H9 (cell line): ENCODE measurements around the gene SGSM2. TPM values are rescaled to one million over a fixed set of nuclear protein-coding genes. Genes with fewer than 3 reads are reported as not detected.

Source experiments
- DNase-seq: peaks from one replicate; pipeline ENCODE4 v3.0.0-alpha.2; 2017
- H2AFZ ChIP-seq: one replicate; pipeline ENCODE4 v1.6.1; 2013; ENCODE audit warnings: mild to moderate bottlenecking, low read length, control low read depth, moderate library complexity
- H2AK5ac ChIP-seq: 2 replicates; pipeline ENCODE4 v1.6.1; 2013; ENCODE audit warnings: low read length, control low read depth, mixed read lengths; ENCODE audit not compliant: insufficient read length
- H2BK120ac ChIP-seq: one replicate; pipeline ENCODE4 v1.6.1; 2013; ENCODE audit warnings: low read depth, mild to moderate bottlenecking, low read length, control low read depth, inconsistent platforms; ENCODE audit not compliant: poor library complexity, severe bottlenecking
- H2BK12ac ChIP-seq: 2 replicates; pipeline ENCODE4 v1.6.1; 2013; ENCODE audit warnings: low read length, control low read depth, mixed read lengths, low read depth; ENCODE audit not compliant: insufficient read length
- H2BK15ac ChIP-seq: 2 replicates; pipeline ENCODE4 v1.6.1; 2013; ENCODE audit warnings: low read depth, low read length, control low read depth
- H2BK20ac ChIP-seq: one replicate; pipeline ENCODE4 v1.6.1; 2013; ENCODE audit warnings: low read depth, mild to moderate bottlenecking, low read length, control low read depth, inconsistent platforms; ENCODE audit not compliant: poor library complexity, severe bottlenecking
- H2BK5ac ChIP-seq: 2 replicates; pipeline ENCODE4 v1.6.1; 2013; ENCODE audit warnings: low read length, control low read depth, mixed read lengths; ENCODE audit not compliant: insufficient read length
- H3K14ac ChIP-seq: 2 replicates; pipeline ENCODE4 v1.6.1; 2013; ENCODE audit warnings: low read length, control low read depth; ENCODE audit not compliant: insufficient read depth
- H3K18ac ChIP-seq: 2 replicates; pipeline ENCODE4 v1.6.1; 2013; ENCODE audit warnings: low read depth, mild to moderate bottlenecking, mixed read lengths, low read length, control low read depth; ENCODE audit not compliant: insufficient read length
- H3K23ac ChIP-seq: 2 replicates; pipeline ENCODE4 v1.6.1; 2013; ENCODE audit warnings: low read length, control low read depth, mixed read lengths, low read depth; ENCODE audit not compliant: insufficient read length
- H3K23me2 ChIP-seq: 2 replicates; pipeline ENCODE4 v1.6.1; 2013; ENCODE audit warnings: low read depth, mild to moderate bottlenecking, mixed read lengths, low read length, control low read depth; ENCODE audit not compliant: insufficient read length, poor library complexity, severe bottlenecking
- H3K27ac ChIP-seq: 2 replicates; pipeline ENCODE4 v1.5.1; 2013; ENCODE audit warnings: low read length, control low read depth, mixed read lengths, low read depth; ENCODE audit not compliant: insufficient read length
- H3K27me3 ChIP-seq: 2 replicates; pipeline ENCODE4 v1.6.1; 2013; ENCODE audit warnings: low read length, control low read depth, inconsistent platforms; ENCODE audit not compliant: insufficient read depth
- H3K4ac ChIP-seq: 2 replicates; pipeline ENCODE4 v1.6.1; 2013; ENCODE audit warnings: low read depth, mild to moderate bottlenecking, control low read depth, inconsistent platforms, low read length, moderate library complexity
- H3K4me1 ChIP-seq: 2 replicates; pipeline ENCODE4 v1.6.1; 2013; ENCODE audit warnings: low read length, control low read depth, inconsistent platforms; ENCODE audit not compliant: insufficient read depth
- H3K4me2 ChIP-seq: 2 replicates; pipeline ENCODE4 v1.6.1; 2013; ENCODE audit warnings: low read length, control low read depth, mixed read lengths; ENCODE audit not compliant: insufficient read length, insufficient read depth
- H3K56ac ChIP-seq: 2 replicates; pipeline ENCODE4 v1.6.1; 2013; ENCODE audit warnings: low read depth, mild to moderate bottlenecking, mixed read lengths, low read length, control low read depth; ENCODE audit not compliant: insufficient read length
- H3K79me1 ChIP-seq: 2 replicates; pipeline ENCODE4 v1.6.1; 2013; ENCODE audit warnings: low read depth, mild to moderate bottlenecking, moderate library complexity, low read length, control low read depth, inconsistent platforms; ENCODE audit not compliant: insufficient read depth, poor library complexity, severe bottlenecking
- H3K79me2 ChIP-seq: 2 replicates; pipeline ENCODE4 v1.6.1; 2013; ENCODE audit warnings: low read length, control low read depth, inconsistent platforms; ENCODE audit not compliant: insufficient read depth
- H3K9ac ChIP-seq: 2 replicates; pipeline ENCODE4 v1.6.1; 2013; ENCODE audit warnings: low read length, control low read depth, mixed read lengths; ENCODE audit not compliant: insufficient read length; ENCODE audit errors: extremely low read depth
- H3K9me3 ChIP-seq: one replicate; pipeline ENCODE4 v1.6.1; 2013; ENCODE audit warnings: low read depth, low read length, inconsistent platforms; ENCODE audit not compliant: control insufficient read depth
- H3T11ph ChIP-seq: one replicate; pipeline ENCODE4 v1.6.1; 2013; ENCODE audit warnings: mild to moderate bottlenecking, low read length, control low read depth, inconsistent platforms
- H4K20me1 ChIP-seq: one replicate; pipeline ENCODE4 v1.6.1; 2013; ENCODE audit not compliant: control insufficient read depth, insufficient read length, insufficient read depth
- H4K5ac ChIP-seq: 2 replicates; pipeline ENCODE4 v1.6.1; 2013; ENCODE audit warnings: low read depth, mild to moderate bottlenecking, mixed read lengths, low read length, control low read depth; ENCODE audit not compliant: insufficient read length
- H4K8ac ChIP-seq: replicated peaks from 2 replicates; pipeline ENCODE4 v1.6.1; 2013; ENCODE audit warnings: low read length, control low read depth, mixed read lengths, low read depth; ENCODE audit not compliant: insufficient read length
- H4K91ac ChIP-seq: 2 replicates; pipeline ENCODE4 v1.6.1; 2013; ENCODE audit warnings: low read depth, mild to moderate bottlenecking, moderate library complexity, mixed read lengths, low read length, control low read depth; ENCODE audit not compliant: insufficient read length
- H3K27ac Mint-ChIP-seq, 3 experiments: 2 replicates in 2 of 3; 3 replicates in 1 of 3; pipeline ENCODE4 v1.8.0; 2020 to 2021; ENCODE audit warnings: mixed read lengths in 3 of 3, mild to moderate bottlenecking in 1 of 3, moderate library complexity in 1 of 3
- H3K27me3 Mint-ChIP-seq: 2 replicates; pipeline ENCODE4 v1.8.0; 2021; ENCODE audit warnings: low read depth, mild to moderate bottlenecking, moderate library complexity, mixed read lengths
- H3K36me3 Mint-ChIP-seq, 3 experiments: 2 replicates in 2 of 3; 3 replicates in 1 of 3; pipeline ENCODE4 v1.8.0; 2020 to 2021; ENCODE audit warnings: low read depth in 3 of 3, mixed read lengths in 3 of 3; ENCODE audit not compliant: insufficient read depth in 1 of 3
- H3K4me1 Mint-ChIP-seq, 2 experiments: 2 replicates each; pipeline ENCODE4 v1.8.0; 2020; ENCODE audit warnings: mixed read lengths in 2 of 2
- H3K4me3 Mint-ChIP-seq, 2 experiments: 2 replicates in 1 of 2; 3 replicates in 1 of 2; pipeline ENCODE4 v1.8.0; 2020 to 2021; ENCODE audit warnings: mild to moderate bottlenecking in 2 of 2, mixed read lengths in 2 of 2, moderate library complexity in 1 of 2
- H3K9me3 Mint-ChIP-seq, 2 experiments: 2 replicates in 1 of 2; 3 replicates in 1 of 2; pipeline ENCODE4 v1.8.0; 2020; ENCODE audit warnings: mild to moderate bottlenecking in 2 of 2, mixed read lengths in 2 of 2, moderate library complexity in 1 of 2
- WGBS: extraction: QIAGEN DNeasy Blood & Tissue Kit; methylation state at CpG from one replicate; pipeline ENCODE4 v1.1.7; 2013; ENCODE audit warnings: missing lambda C conversion rate, low lambda C conversion rate, mixed read lengths; ENCODE audit not compliant: insufficient read length; ENCODE audit errors: extremely low coverage; 5-methylcytosine and 5-hydroxymethylcytosine counted together
- total RNA-seq: library from RNA; stranded (reverse); gene quantifications from 2 replicates; pipeline ENCODE4 v1.2.1, GENCODE V29; 2021
- TF ChIP-seq, protein P1 (sequence below): fragments of 200-600 bp; sonication (generic); conservative IDR thresholded peaks from 3 replicates; pipeline ENCODE4 v1.8.0; 2021; ENCODE audit warnings: antibody characterized with exemption, mild to moderate bottlenecking

The SGSM2 gene
- total RNA-seq, 1 experiment from 2014 or later = 45.6 TPM

DNA sequence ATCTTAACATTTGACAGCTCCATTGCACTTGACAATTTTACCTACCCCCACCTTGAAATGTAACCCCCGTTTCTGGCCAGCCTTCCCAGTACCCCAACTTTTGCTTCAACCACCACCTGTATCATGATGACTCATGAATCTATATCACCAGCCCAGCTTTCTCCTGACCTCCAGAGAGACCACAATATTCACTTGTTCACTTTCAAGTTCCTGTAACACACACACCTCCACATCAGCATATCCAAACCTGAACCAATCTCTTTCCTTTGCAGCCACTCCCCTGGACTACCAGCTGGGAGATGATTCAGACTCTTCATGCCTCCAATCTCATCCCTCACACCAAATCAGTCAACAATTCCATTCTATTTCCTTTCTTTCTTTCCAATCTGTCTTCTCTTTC is 41.7 kb upstream of the SGSM2 start:
- TF ChIP-seq, protein P1, sequence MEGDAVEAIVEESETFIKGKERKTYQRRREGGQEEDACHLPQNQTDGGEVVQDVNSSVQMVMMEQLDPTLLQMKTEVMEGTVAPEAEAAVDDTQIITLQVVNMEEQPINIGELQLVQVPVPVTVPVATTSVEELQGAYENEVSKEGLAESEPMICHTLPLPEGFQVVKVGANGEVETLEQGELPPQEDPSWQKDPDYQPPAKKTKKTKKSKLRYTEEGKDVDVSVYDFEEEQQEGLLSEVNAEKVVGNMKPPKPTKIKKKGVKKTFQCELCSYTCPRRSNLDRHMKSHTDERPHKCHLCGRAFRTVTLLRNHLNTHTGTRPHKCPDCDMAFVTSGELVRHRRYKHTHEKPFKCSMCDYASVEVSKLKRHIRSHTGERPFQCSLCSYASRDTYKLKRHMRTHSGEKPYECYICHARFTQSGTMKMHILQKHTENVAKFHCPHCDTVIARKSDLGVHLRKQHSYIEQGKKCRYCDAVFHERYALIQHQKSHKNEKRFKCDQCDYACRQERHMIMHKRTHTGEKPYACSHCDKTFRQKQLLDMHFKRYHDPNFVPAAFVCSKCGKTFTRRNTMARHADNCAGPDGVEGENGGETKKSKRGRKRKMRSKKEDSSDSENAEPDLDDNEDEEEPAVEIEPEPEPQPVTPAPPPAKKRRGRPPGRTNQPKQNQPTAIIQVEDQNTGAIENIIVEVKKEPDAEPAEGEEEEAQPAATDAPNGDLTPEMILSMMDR = no peak
- Histone ChIP-seq H3K27me3 (no peaks in the 10 kb centered on the region; the same call in 1 of the 2 replicates), H2BK15ac (no peak overlapping the region), H3K4me2 (no peak overlapping the region), H4K91ac (no peak overlapping the region), H3K79me2 (no peaks in the 10 kb centered on the region), H2BK120ac (no peak overlapping the region), H2AFZ (no peak overlapping the region), H2BK20ac (no peak overlapping the region), H3K9ac (no peak overlapping the region), H3K27ac (no peak overlapping the region), H3K23me2 (no peaks in the 10 kb centered on the region), H3K23ac (no peak overlapping the region), H3K4ac (no peak overlapping the region), H3K9me3 (no peaks in the 10 kb centered on the region), H4K5ac (no peak overlapping the region), H3K14ac (no peak overlapping the region), H3K4me1 (no peaks in the 10 kb centered on the region), H4K20me1 (peaks cover 2% of the 10 kb centered on the region), H2BK5ac (no peak overlapping the region), H3K18ac (no peak overlapping the region), H2AK5ac (no peak overlapping the region), H2BK12ac (no peak overlapping the region), H3K79me1 (no peaks in the 10 kb centered on the region), H4K8ac (no peak overlapping the region), H3K56ac (no peak overlapping the region), H3T11ph (no peak overlapping the region)
- DNase-seq = no peak
- H3K9me3 Mint-ChIP-seq = no peaks in the 10 kb centered on the region
- H3K27ac Mint-ChIP-seq = peak overlapping the region in 1 of 3 experiments; percentile 3; a peak in 2 of 7 replicates
- H3K4me1 Mint-ChIP-seq = no peaks in the 10 kb centered on the region; a peak in 2 of 4 replicates
- H3K27me3 Mint-ChIP-seq = no peaks in the 10 kb centered on the region
- WGBS = no CpG with 5 or more reads among the region's 1 CpG
- peaks cover 33 to 85% (median 66%) of the 10 kb centered on the region in 3 experiments; a peak in 6 of 7 replicates for H3K36me3 Mint-ChIP-seq
- no peak overlapping the region for H3K4me3 Mint-ChIP-seq
